ENCODE results near the gene SUSD3.
A peak's percentile ranks its signal among the peaks of the same experiment; 100 is the strongest.

SUSD3 gene

DNA sequence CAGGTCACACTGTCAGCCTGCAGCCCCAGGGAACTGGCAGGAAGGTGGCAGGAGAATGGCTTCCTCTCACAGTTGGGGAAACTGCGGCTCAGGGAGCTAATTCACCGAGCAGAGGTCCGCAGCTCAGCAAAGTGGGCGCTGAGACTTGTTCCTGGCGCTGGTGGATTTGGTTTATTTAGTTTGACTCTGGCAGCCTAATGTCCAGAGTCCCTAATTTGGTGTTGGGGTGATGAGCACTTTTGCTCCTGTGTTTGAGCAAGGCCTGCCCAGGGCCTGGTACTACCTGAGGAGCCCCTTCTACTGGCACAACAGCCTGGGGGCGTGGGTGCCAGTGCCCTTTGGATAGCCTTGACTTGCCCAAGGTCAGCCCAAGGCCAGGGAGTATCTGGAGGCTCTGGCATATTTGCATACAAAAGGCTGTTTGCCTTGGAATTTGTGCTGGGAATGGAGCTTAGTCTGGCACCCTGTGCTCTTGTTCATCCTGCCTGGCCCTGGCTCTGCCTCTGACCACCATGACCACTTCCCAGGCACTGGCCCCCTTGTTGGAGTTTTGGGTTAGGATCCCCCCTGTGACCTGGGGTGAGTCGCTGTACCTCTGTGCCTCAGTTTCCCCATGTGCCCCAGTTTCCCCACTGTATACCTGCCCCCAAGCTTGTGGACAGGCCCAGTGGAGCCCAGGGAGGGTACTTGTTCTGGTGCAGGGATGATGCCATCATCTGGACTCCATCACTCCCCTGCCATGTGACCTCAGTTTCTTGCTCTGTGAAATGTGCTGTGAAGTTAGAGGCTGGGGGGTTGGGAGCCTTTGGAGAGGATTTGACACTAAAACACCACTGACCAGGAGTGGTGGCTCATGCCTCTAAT is 1.4 kb downstream of the SUSD3 start:
- Histone ChIP-seq H3K27ac (ENCODE audit: low read depth, low read length) (no peak overlapping the region), H3K4me1 (ENCODE audit: control insufficient read depth, insufficient read depth, low read length) (no peaks in the 10 kb centered on the region), H3K4me3 (ENCODE audit: low read length) (peak overlapping the region; percentile 25), H3K9ac (ENCODE audit: low read length) (no peak overlapping the region), H3K36me3 (ENCODE audit: control insufficient read depth, insufficient read depth, low read length) (no peaks in the 10 kb centered on the region), H3K27me3 (ENCODE audit: control insufficient read depth, insufficient read depth, low read length) (no peaks in the 10 kb centered on the region)

DNA sequence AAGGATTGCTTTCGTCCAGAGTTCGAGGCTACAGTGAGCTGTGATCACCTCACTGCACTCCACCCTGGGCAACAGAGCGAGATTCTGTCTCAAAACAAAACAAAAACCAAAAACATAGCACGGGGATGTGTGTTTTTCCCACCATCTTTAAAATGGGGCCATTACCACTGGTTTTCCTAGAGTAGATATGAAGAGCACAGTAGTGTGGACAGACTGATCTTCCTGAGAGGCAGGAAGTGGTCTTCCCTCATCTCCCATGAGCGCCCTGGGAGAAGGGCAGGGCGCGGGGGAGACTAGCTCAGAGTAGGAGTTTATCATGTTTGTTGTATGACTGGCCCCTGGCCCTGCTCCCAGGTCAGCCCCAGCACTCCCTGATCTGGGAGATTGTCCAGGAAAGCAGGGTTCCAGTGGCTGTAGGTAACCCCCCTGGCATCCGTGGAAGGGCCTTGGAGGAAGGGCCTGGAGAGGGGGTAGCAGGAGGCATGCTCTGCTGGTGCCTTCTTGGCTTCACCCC is 2.3 kb downstream of the SUSD3 start:
- Histone ChIP-seq H3K27ac (ENCODE audit: low read depth, low read length) (no peak overlapping the region), H3K27me3 (ENCODE audit: control insufficient read depth, insufficient read depth, low read length) (no peaks in the 10 kb centered on the region), H3K36me3 (ENCODE audit: control insufficient read depth, insufficient read depth, low read length) (no peaks in the 10 kb centered on the region), H3K4me3 (ENCODE audit: low read length) (no peak overlapping the region), H3K4me1 (ENCODE audit: control insufficient read depth, insufficient read depth, low read length) (no peaks in the 10 kb centered on the region), H3K9ac (ENCODE audit: low read length) (no peak overlapping the region)

- Histone ChIP-seq H3K27me3 (ENCODE audit: control insufficient read depth, insufficient read depth, low read length) (no peaks in the 10 kb centered on the region), H3K4me1 (ENCODE audit: control insufficient read depth, insufficient read depth, low read length) (no peaks in the 10 kb centered on the region), H3K4me3 (ENCODE audit: low read length) (no peak overlapping the region), H3K9ac (ENCODE audit: low read length) (no peak overlapping the region), H3K36me3 (ENCODE audit: control insufficient read depth, insufficient read depth, low read length) (no peaks in the 10 kb centered on the region), H3K27ac (ENCODE audit: low read depth, low read length) (no peak overlapping the region)
Observed at GRCh38 chr9:93061260-93061751, 2.8 kb downstream of the SUSD3 start.

- Histone ChIP-seq H3K27ac (ENCODE audit: low read depth, low read length) (no peak overlapping the region), H3K36me3 (ENCODE audit: control insufficient read depth, insufficient read depth, low read length) (no peaks in the 10 kb centered on the region), H3K4me3 (ENCODE audit: low read length) (peak overlapping the region; percentile 29), H3K9ac (ENCODE audit: low read length) (no peak overlapping the region), H3K27me3 (ENCODE audit: control insufficient read depth, insufficient read depth, low read length) (no peaks in the 10 kb centered on the region), H3K4me1 (ENCODE audit: control insufficient read depth, insufficient read depth, low read length) (no peaks in the 10 kb centered on the region)
Observed at GRCh38 chr9:93061791-93062763, 3.6 kb downstream of the SUSD3 start.

GRCh38 chr9:93064392-93065134 is 6.1 kb downstream of the SUSD3 start:
- Histone ChIP-seq H3K36me3 (ENCODE audit: control insufficient read depth, insufficient read depth, low read length) (no peaks in the 10 kb centered on the region), H3K4me3 (ENCODE audit: low read length) (peak overlapping the region; percentile 31), H3K4me1 (ENCODE audit: control insufficient read depth, insufficient read depth, low read length) (no peaks in the 10 kb centered on the region), H3K27ac (ENCODE audit: low read depth, low read length) (no peak overlapping the region), H3K9ac (ENCODE audit: low read length) (no peak overlapping the region), H3K27me3 (ENCODE audit: control insufficient read depth, insufficient read depth, low read length) (no peaks in the 10 kb centered on the region)

GRCh38 chr9:93065135-93065720 is 6.7 kb downstream of the SUSD3 start:
- Histone ChIP-seq H3K27me3 (ENCODE audit: control insufficient read depth, insufficient read depth, low read length) (no peaks in the 10 kb centered on the region), H3K4me1 (ENCODE audit: control insufficient read depth, insufficient read depth, low read length) (no peaks in the 10 kb centered on the region), H3K36me3 (ENCODE audit: control insufficient read depth, insufficient read depth, low read length) (no peaks in the 10 kb centered on the region), H3K27ac (ENCODE audit: low read depth, low read length) (no peak overlapping the region), H3K9ac (ENCODE audit: low read length) (no peak overlapping the region), H3K4me3 (ENCODE audit: low read length) (no peak overlapping the region)

DNA sequence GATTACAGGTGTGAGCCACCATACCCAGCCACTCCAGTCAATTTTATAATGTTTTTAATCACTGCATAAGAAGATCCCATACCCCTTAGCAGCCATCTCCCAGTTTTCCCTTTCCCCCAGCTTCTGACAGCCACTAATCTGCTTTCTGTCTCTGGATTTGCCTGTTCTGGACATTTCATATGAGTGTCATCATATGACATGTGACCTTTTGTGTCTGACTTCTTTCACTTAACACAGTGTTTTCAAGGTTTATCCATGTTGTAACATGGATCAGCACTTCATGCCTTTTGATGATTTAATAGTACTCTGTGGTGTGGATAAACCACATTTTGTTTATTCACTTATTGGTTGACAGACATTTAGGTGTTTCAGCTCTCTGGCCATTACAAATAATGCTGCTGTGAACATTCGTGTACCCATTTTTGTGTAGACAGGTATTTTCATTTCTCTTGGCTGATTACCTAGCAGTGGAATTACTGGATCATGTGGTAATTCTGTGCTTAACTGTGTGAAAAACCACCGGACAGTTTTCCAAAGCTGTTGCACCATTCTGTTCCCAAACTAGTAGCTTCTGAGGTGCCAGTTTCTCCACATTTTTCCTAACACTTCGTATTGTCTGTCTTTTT is 8.6 kb downstream of the SUSD3 start:
- Histone ChIP-seq H3K9ac (ENCODE audit: low read length) (no peak overlapping the region), H3K27ac (ENCODE audit: low read depth, low read length) (no peak overlapping the region), H3K27me3 (ENCODE audit: control insufficient read depth, insufficient read depth, low read length) (no peaks in the 10 kb centered on the region), H3K4me1 (ENCODE audit: control insufficient read depth, insufficient read depth, low read length) (peaks cover 4% of the 10 kb centered on the region), H3K4me3 (ENCODE audit: low read length) (no peak overlapping the region), H3K36me3 (ENCODE audit: control insufficient read depth, insufficient read depth, low read length) (no peaks in the 10 kb centered on the region)

GRCh38 chr9:93068956-93069355 is 10.5 kb downstream of the SUSD3 start:
- H3K36me3 ChIP-seq (ENCODE audit: control insufficient read depth, insufficient read depth, low read length) = no peaks in the 10 kb centered on the region
- H3K27ac ChIP-seq (ENCODE audit: low read depth, low read length) = no peak overlapping the region
- no peak overlapping the region for H3K9ac ChIP-seq (ENCODE audit: low read length)
- H3K27me3 ChIP-seq (ENCODE audit: control insufficient read depth, insufficient read depth, low read length) = no peaks in the 10 kb centered on the region
- peaks cover 14% of the 10 kb centered on the region for H3K4me1 ChIP-seq (ENCODE audit: control insufficient read depth, insufficient read depth, low read length)
- no peak overlapping the region for H3K4me3 ChIP-seq (ENCODE audit: low read length)

DNA sequence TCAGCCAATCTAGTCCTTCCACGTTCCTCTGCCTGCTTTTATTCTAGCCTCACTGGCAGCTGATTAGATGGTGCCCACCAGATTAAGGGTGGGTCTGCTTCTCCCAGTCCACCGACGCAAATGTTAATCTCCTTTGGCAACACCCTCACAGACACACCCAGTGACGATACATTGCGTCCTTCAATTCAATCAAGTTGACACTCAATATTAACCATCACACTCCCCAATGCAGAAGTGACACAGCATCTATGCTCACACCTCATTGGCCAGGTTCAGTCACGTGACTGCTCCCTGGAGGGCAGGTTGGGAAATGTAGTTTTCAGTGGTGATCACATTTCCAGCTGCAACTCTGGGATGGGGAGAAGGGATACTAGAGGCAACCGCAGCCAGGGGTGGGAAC is 13.0 kb downstream of the SUSD3 start:
- Histone ChIP-seq H3K27me3 (ENCODE audit: control insufficient read depth, insufficient read depth, low read length) (no peaks in the 10 kb centered on the region), H3K27ac (ENCODE audit: low read depth, low read length) (peak overlapping the region; percentile 7), H3K36me3 (ENCODE audit: control insufficient read depth, insufficient read depth, low read length) (no peaks in the 10 kb centered on the region), H3K9ac (ENCODE audit: low read length) (no peak overlapping the region), H3K4me3 (ENCODE audit: low read length) (no peak overlapping the region), H3K4me1 (ENCODE audit: control insufficient read depth, insufficient read depth, low read length) (peaks cover 14% of the 10 kb centered on the region)

GRCh38 chr9:93072383-93072795 is 13.9 kb downstream of the SUSD3 start:
- Histone ChIP-seq H3K9ac (ENCODE audit: low read length) (no peak overlapping the region), H3K4me1 (ENCODE audit: control insufficient read depth, insufficient read depth, low read length) (peaks cover 14% of the 10 kb centered on the region), H3K27me3 (ENCODE audit: control insufficient read depth, insufficient read depth, low read length) (no peaks in the 10 kb centered on the region), H3K36me3 (ENCODE audit: control insufficient read depth, insufficient read depth, low read length) (no peaks in the 10 kb centered on the region), H3K4me3 (ENCODE audit: low read length) (peak overlapping the region; percentile 34), H3K27ac (ENCODE audit: low read depth, low read length) (peak overlapping the region; percentile 7)

GRCh38 chr9:93076101-93076791 is 17.7 kb downstream of the SUSD3 start:
- Histone ChIP-seq H3K9ac (ENCODE audit: low read length) (no peak overlapping the region), H3K4me3 (ENCODE audit: low read length) (no peak overlapping the region), H3K36me3 (ENCODE audit: control insufficient read depth, insufficient read depth, low read length) (peaks cover 2% of the 10 kb centered on the region), H3K27me3 (ENCODE audit: control insufficient read depth, insufficient read depth, low read length) (no peaks in the 10 kb centered on the region), H3K4me1 (ENCODE audit: control insufficient read depth, insufficient read depth, low read length) (peaks cover 14% of the 10 kb centered on the region), H3K27ac (ENCODE audit: low read depth, low read length) (no peak overlapping the region)
